ENCODE results near the gene INPP5A.

- TF ChIP-seq SUZ12 (IDR thresholded peaks at IDR 0.05; ENCODE audit: extremely low read depth, insufficient read depth, insufficient read length) = no peak
- TF ChIP-seq YY1 (IDR thresholded peaks at IDR 0.05; ENCODE audit: insufficient read depth, insufficient read length) = no peak
- TF ChIP-seq ZNF274 (IDR thresholded peaks at IDR 0.05; ENCODE audit: low read depth, low read length) = no peak
Measured at GRCh38 chr10:132733926-132734325, 196.3 kb downstream of the INPP5A start.
